LNCaP clone FGC (cell line): Measurements from ENCODE around the gene KMT2A.
A peak's percentile ranks its signal among the peaks of the same experiment; 100 is the strongest.

Experiments
- DNase-seq: peaks from one replicate; pipeline ENCODE4 v3.0.0-alpha.2; 2011; ENCODE audit warnings: low read depth
- H3K4me3 ChIP-seq: 2 replicates; pipeline ENCODE4 v1.5.1; 2011; ENCODE audit warnings: mild to moderate bottlenecking, low read depth, low read length, control low read depth
- TF ChIP-seq, protein P1 (sequence below): IDR thresholded peaks from 2 replicates; pipeline ENCODE4 v1.5.1; 2012; ENCODE audit warnings: mild to moderate bottlenecking; ENCODE audit not compliant: control insufficient read depth, insufficient read depth; ENCODE audit errors: extremely low read depth

The KMT2A gene

DNA sequence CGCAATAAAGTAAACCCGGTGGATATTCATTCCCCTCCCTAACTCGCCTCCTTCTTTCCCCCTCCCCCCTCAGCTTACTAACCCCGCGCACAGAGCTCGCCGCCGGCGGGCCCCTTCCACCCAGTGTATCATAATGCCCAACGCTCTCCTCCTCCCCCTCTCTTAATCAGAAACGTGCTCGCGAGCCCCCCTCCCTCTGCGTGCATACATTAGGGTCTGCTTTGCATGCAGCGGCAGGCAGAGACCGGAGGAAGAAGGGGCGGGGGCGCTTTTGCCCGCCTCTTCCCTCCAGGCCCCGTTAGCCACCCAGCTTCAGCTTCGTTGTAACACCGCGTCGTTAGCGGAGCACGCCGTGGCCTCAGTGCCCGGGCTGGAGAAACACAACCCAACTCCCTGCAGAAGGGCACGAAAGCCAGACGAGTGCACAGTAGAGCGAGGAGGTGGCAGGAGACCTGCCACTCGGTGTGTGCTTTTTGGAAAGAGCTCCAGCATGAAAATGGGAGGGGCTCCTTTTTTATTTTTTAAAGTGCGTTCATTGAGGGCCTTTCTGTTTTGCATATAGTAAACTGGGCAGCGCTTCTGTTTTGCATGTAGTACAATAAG, 901 bp upstream of the KMT2A start:
- TF ChIP-seq, protein P1, sequence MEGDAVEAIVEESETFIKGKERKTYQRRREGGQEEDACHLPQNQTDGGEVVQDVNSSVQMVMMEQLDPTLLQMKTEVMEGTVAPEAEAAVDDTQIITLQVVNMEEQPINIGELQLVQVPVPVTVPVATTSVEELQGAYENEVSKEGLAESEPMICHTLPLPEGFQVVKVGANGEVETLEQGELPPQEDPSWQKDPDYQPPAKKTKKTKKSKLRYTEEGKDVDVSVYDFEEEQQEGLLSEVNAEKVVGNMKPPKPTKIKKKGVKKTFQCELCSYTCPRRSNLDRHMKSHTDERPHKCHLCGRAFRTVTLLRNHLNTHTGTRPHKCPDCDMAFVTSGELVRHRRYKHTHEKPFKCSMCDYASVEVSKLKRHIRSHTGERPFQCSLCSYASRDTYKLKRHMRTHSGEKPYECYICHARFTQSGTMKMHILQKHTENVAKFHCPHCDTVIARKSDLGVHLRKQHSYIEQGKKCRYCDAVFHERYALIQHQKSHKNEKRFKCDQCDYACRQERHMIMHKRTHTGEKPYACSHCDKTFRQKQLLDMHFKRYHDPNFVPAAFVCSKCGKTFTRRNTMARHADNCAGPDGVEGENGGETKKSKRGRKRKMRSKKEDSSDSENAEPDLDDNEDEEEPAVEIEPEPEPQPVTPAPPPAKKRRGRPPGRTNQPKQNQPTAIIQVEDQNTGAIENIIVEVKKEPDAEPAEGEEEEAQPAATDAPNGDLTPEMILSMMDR: no peak
- H3K4me3 ChIP-seq: peak overlapping the region; percentile 97
- DNase-seq: peak; percentile 22

- DNase-seq: no peak
- TF ChIP-seq, protein P1: no peak
- peak overlapping the region; percentile 97 for H3K4me3 ChIP-seq
Observed at GRCh38 chr11:118436639-118437207, 431 bp downstream of the KMT2A start.

GRCh38 chr11:118437208-118438125, 1.2 kb downstream of the KMT2A start:
- peak overlapping the region; percentile 97 for H3K4me3 ChIP-seq
- TF ChIP-seq, protein P1: no peak
- no peak for DNase-seq

DNA sequence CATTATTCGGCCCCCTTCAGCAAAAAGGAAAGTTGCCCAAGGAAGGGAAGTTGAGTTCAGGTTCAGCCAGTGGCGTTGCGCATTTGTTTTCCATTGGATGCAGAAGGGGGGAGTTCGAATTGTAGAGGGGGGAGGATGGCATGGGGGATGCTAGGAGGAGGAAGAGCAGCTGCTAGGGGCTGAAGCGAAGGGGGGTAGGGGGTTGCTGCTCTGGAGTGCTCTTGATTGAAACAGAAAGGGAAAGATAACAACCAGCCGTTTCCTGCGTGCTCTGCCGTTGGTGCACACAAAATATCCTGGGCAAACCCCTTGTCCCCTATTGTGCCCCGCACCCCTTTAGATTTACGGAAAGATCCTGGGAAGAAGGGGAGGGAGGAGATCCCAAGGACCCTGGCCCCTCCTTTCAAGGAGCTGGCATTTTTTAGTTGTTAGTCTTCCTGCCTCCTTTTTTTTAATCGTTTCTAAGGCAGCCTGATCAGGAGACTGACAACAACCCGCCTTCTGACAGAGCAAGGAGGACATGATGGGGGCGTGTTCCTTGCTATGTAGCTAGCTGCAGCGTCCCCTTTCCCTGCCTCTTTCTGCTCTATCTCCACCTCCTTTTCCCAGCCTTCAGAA, 2.1 kb downstream of the KMT2A start:
- TF ChIP-seq, protein P1: no peak
- no peak for DNase-seq
- H3K4me3 ChIP-seq: no peak overlapping the region

- no peak overlapping the region for H3K4me3 ChIP-seq
- TF ChIP-seq, protein P1: no peak
- DNase-seq: no peak
Observed at GRCh38 chr11:118439646-118440045, 3.4 kb downstream of the KMT2A start.

DNA sequence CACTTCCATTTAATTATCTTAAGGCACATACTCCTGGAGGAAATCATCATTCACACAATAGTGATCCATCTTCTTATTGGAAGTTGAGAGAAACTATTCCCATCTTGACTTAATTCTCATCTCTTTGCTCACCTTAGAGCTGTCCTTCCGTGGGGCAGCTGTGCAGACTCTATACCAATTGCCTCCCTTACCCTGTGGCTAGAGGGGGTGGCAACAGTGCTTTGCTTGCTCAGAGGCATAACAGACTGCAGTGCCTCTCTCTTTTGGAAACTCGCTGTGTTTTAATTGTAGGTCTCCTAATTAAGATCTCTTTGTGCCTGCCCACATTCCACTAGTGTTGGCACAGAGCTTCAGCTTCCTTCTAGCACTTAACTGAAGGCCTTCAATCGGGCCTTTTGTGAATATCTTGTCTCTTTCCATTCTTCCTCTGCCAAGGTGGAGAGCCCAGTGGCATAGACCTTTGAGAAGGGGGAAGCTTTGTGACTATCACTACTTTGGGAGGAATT, 5.5 kb downstream of the KMT2A start:
- no peak for DNase-seq
- no peak overlapping the region for H3K4me3 ChIP-seq
- TF ChIP-seq, protein P1: no peak
